Endothelial cell (in vitro differentiated cells): ENCODE measurements around the gene CLDN4. TPM values are rescaled to one million over a fixed set of nuclear protein-coding genes. Genes with fewer than 3 reads are reported as not detected.
"Not testable (repeated sequence)": the region's sequence is repeated elsewhere in the genome, so short reads cannot be mapped to it uniquely, and the experiment has no call there.

Experiments used
- DNase-seq: peaks from one replicate; pipeline ENCODE4 v3.0.0; 2021; ENCODE audit warnings: low spot score
- H3K27ac Mint-ChIP-seq: one replicate; pipeline ENCODE4 v1.8.0; 2021; ENCODE audit warnings: mixed read lengths, inconsistent platforms; ENCODE audit not compliant: unreplicated experiment
- H3K27me3 Mint-ChIP-seq: one replicate; pipeline ENCODE4 v1.8.0; 2021; ENCODE audit warnings: mild to moderate bottlenecking, moderate library complexity, mixed read lengths, inconsistent platforms; ENCODE audit not compliant: unreplicated experiment
- H3K36me3 Mint-ChIP-seq: one replicate; pipeline ENCODE4 v1.8.0; 2021; ENCODE audit warnings: mild to moderate bottlenecking, low read depth, mixed read lengths, inconsistent platforms; ENCODE audit not compliant: unreplicated experiment
- H3K4me1 Mint-ChIP-seq: one replicate; pipeline ENCODE4 v1.8.0; 2021; ENCODE audit warnings: mild to moderate bottlenecking, mixed read lengths, inconsistent platforms; ENCODE audit not compliant: unreplicated experiment
- H3K4me3 Mint-ChIP-seq: one replicate; pipeline ENCODE4 v1.8.0; 2021; ENCODE audit warnings: mild to moderate bottlenecking, mixed read lengths, inconsistent platforms; ENCODE audit not compliant: unreplicated experiment
- H3K9me3 Mint-ChIP-seq: one replicate; pipeline ENCODE4 v1.8.0; 2021; ENCODE audit warnings: mixed read lengths, inconsistent platforms; ENCODE audit not compliant: unreplicated experiment
- total RNA-seq: library from RNA; stranded (reverse); fragmentation: NEBNext Ultra II Directional; extraction: Animal tissue kit (Norgen Biotek cat#: 25700); gene quantifications from one replicate; pipeline ENCODE4 v1.2.1, GENCODE V29; 2021; ENCODE audit not compliant: unreplicated experiment
- TF ChIP-seq, protein P1 (sequence below): fragments of 200-600 bp; sonication (generic); IDR thresholded peaks from one replicate; pipeline ENCODE4 v1.5.0; 2021; ENCODE audit warnings: antibody characterized with exemption; ENCODE audit not compliant: unreplicated experiment

The CLDN4 gene
- total RNA-seq, 1 donor from 2014 or later, result 1.6 TPM

DNA sequence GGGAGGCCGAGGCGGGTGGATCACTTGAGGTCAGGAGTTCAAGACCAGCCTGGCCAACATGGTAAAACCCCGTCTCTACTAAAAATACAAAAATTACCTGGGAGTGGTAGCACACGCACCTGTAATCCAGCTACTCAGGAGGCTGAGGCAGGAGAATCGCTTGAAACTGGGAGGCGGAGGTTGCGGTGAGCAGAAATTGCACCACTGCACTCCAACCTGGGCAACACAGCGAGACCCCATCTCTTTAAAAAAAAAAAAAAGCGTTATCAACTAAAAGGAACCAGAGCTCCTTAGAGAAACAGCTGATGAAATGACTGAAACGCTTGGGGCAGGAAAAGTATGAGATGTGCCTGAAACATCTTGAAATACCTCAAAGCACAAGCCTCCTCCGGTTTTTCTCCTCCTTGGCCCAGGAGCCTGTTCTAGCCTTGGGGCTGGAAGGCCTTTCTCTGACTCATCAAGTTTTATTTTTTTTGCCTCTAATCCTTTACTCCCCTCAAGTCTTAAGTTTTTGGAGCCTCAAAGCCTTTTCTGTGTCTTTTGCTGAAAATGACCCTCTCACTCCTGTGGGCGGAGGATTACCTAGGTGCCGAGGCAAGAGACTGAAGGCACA lies 14.2 kb downstream of the CLDN4 start:
- Mint-ChIP-seq H3K4me3 (no peak overlapping the region), H3K9me3 (no peaks in the 10 kb centered on the region), H3K27ac (peak overlapping the region; percentile 97), H3K4me1 (peaks cover 20% of the 10 kb centered on the region), H3K27me3 (peaks cover 12% of the 10 kb centered on the region), H3K36me3 (no peaks in the 10 kb centered on the region)
- no peak for DNase-seq
- TF ChIP-seq, protein P1, sequence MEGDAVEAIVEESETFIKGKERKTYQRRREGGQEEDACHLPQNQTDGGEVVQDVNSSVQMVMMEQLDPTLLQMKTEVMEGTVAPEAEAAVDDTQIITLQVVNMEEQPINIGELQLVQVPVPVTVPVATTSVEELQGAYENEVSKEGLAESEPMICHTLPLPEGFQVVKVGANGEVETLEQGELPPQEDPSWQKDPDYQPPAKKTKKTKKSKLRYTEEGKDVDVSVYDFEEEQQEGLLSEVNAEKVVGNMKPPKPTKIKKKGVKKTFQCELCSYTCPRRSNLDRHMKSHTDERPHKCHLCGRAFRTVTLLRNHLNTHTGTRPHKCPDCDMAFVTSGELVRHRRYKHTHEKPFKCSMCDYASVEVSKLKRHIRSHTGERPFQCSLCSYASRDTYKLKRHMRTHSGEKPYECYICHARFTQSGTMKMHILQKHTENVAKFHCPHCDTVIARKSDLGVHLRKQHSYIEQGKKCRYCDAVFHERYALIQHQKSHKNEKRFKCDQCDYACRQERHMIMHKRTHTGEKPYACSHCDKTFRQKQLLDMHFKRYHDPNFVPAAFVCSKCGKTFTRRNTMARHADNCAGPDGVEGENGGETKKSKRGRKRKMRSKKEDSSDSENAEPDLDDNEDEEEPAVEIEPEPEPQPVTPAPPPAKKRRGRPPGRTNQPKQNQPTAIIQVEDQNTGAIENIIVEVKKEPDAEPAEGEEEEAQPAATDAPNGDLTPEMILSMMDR, result no peak

- H3K36me3 Mint-ChIP-seq, H3K4me3 Mint-ChIP-seq, H3K9me3 Mint-ChIP-seq, H3K27ac Mint-ChIP-seq, DNase-seq: not testable (repeated sequence)
- H3K27me3 Mint-ChIP-seq, result peaks cover 12% of the 10 kb centered on the region
- H3K4me1 Mint-ChIP-seq, result peaks cover 22% of the 10 kb centered on the region
These were observed 15.0 kb downstream of the CLDN4 start for GRCh38 chr7:73845701-73846195.

GRCh38 chr7:73847941-73848723 lies 17.3 kb downstream of the CLDN4 start:
- peaks cover 29% of the 10 kb centered on the region for H3K4me1 Mint-ChIP-seq
- peaks cover 12% of the 10 kb centered on the region for H3K27me3 Mint-ChIP-seq
- H3K9me3 Mint-ChIP-seq, result no peaks in the 10 kb centered on the region
- no peak overlapping the region for H3K4me3 Mint-ChIP-seq
- TF ChIP-seq, protein P1, result no peak
- no peak for DNase-seq
- H3K36me3 Mint-ChIP-seq, result no peaks in the 10 kb centered on the region
- H3K27ac Mint-ChIP-seq, result no peak overlapping the region

DNA sequence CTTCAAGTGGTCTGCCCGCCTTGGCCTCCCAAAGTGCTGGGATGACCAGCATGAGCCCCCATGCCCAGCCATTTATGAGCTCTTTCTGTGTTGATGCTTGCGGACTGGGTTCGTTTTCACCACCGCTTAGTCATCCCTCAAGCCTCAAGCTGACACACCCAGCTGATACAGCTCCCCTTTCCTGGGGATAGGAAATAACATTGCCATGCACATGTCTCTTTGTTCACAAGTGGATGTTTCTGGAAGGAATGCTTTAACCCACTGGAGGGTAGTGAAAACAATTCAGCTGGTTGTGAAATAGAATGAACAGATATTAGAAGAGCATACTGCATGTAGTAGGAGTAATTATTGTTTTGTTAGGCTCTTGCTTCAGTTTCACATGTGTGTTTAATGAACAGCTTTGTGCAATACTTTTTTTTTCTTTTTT lies 20.0 kb downstream of the CLDN4 start:
- Mint-ChIP-seq H3K4me3 (no peak overlapping the region), H3K9me3 (no peaks in the 10 kb centered on the region), H3K36me3 (no peaks in the 10 kb centered on the region), H3K27ac (no peak overlapping the region), H3K27me3 (peaks cover 7% of the 10 kb centered on the region), H3K4me1 (peaks cover 12% of the 10 kb centered on the region)
- no peak for DNase-seq
- TF ChIP-seq, protein P1, result no peak

GRCh38 chr7:73851410-73852338 lies 20.9 kb downstream of the CLDN4 start:
- TF ChIP-seq, protein P1, result no peak
- Mint-ChIP-seq H3K27ac (no peak overlapping the region), H3K36me3 (no peaks in the 10 kb centered on the region), H3K9me3 (no peaks in the 10 kb centered on the region), H3K4me3 (no peak overlapping the region), H3K27me3 (peaks cover 7% of the 10 kb centered on the region), H3K4me1 (peaks cover 8% of the 10 kb centered on the region)
- DNase-seq, result no peak
